Activated naive CD8-positive, alpha-beta T cell (primary cell): ENCODE results near the gene KIF20B.

Source experiments
- H3K27ac Mint-ChIP-seq: one replicate; pipeline ENCODE4 v1.8.0; 2021; ENCODE audit warnings: mixed read lengths
- H3K27me3 Mint-ChIP-seq: one replicate; pipeline ENCODE4 v1.8.0; 2021; ENCODE audit warnings: mixed read lengths
- H3K36me3 Mint-ChIP-seq: one replicate; pipeline ENCODE4 v1.8.0; 2021; ENCODE audit warnings: mixed read lengths
- H3K4me1 Mint-ChIP-seq: one replicate; pipeline ENCODE4 v1.8.0; 2021; ENCODE audit warnings: low read depth, mixed read lengths
- H3K4me3 Mint-ChIP-seq: one replicate; pipeline ENCODE4 v1.8.0; 2021; ENCODE audit warnings: mild to moderate bottlenecking, mixed read lengths
- H3K9me3 Mint-ChIP-seq: one replicate; pipeline ENCODE4 v1.8.0; 2021; ENCODE audit warnings: low read depth, mixed read lengths

The KIF20B gene

DNA sequence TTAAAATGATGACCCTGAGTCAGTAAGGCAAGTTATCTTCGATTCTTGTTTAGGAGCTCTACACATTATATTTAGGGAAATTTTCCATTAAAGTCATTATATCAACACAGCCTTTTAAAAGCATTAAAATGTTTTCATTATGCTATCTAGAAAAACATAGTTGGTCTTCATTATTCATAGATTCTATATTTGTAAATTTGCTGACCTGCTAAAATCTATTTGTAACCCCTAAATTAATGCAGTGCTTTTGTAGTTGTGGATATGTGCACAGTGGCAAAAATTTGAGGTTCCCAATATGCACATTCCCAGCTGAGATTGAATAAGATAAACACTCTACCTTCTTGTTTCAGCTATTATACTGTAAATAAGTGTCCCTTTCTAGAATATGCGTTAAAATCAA lies 81.1 kb downstream of the KIF20B start:
- Mint-ChIP-seq H3K4me3 (no peak overlapping the region), H3K27me3 (no peaks in the 10 kb centered on the region), H3K36me3 (peaks cover 13% of the 10 kb centered on the region), H3K27ac (no peak overlapping the region), H3K4me1 (no peaks in the 10 kb centered on the region), H3K9me3 (no peaks in the 10 kb centered on the region)

DNA sequence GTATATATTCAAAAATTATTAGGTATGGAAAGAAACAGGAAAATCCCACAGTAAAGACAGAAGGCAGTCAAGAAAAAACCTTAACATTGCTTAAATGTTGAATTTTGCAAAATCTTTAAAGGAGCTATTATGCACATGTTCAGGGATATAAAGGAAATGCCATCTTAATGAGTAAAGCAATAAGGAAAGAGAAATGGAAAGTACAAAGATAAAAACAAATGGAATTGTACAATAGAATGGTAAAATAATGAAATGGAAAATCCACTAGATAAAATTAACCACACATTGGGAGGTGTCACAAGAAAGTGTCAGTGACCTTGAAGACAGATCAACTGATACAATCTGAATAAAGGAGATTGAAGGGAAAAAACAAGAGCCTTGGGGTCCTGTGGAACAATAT lies 82.0 kb downstream of the KIF20B start:
- H3K27me3 Mint-ChIP-seq, result no peaks in the 10 kb centered on the region
- H3K4me1 Mint-ChIP-seq, result no peaks in the 10 kb centered on the region
- no peak overlapping the region for H3K27ac Mint-ChIP-seq
- H3K36me3 Mint-ChIP-seq, result peaks cover 10% of the 10 kb centered on the region
- no peak overlapping the region for H3K4me3 Mint-ChIP-seq
- H3K9me3 Mint-ChIP-seq, result no peaks in the 10 kb centered on the region

DNA sequence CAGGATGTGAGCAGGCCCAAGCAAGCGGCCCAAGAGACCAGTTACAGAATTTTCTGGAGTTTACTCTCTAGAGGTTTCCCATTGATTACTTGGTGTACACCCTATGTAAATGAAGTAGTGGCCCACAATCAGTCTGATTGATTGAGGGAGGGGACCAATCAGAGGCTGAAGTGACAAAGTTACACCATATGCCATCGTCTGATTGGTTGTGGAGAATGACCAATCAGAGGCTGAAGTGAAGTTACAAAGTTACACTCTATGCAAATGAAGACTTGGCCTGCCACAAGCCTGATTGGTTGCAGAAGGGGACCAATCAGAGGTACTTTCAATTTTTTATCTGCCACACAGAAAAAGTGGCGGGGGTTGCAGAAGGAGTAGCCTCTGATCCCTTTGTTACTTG lies 83.7 kb downstream of the KIF20B start:
- Mint-ChIP-seq H3K4me3 (no peak overlapping the region), H3K36me3 (peaks cover under 1% of the 10 kb centered on the region), H3K27me3 (peaks cover 7% of the 10 kb centered on the region), H3K9me3 (no peaks in the 10 kb centered on the region), H3K4me1 (peaks cover 4% of the 10 kb centered on the region), H3K27ac (no peak overlapping the region)

DNA sequence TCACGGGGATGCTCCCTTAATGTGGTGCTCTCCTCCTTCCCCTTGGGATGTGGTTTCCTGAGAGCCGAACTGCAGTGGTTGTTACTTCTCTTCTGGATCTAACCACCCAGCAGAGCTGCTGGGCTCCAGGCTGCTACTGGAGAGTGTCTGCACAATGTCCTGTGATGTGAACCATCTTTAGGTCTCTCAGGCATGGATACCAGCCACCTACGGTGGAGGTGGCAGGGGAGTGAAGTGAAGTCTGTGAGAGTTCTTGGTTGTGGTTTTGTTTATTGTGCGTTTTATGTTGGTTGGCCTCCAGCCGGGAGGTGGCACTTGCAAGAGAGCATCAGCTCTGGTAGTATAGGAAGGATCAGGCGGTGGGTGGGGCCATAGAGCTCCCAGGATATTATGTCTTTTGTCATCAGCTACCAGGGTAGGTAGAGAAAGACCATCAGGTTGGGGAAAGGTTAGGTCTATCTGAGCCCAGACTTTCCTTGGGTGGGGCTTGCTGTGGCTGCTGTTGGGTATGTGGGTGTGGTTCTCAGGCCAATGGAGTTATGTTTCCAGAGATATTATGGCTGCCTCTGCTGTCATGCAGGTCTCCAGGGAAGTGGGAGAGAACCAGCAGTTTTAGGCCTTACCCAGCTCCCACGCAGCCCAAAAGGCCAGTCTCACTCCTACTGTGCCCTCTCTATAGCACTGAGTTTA lies 87.9 kb downstream of the KIF20B start:
- Mint-ChIP-seq H3K27ac (no peak overlapping the region), H3K4me3 (no peak overlapping the region), H3K4me1 (peaks cover 4% of the 10 kb centered on the region), H3K36me3 (no peaks in the 10 kb centered on the region), H3K9me3 (no peaks in the 10 kb centered on the region), H3K27me3 (peaks cover 9% of the 10 kb centered on the region)

DNA sequence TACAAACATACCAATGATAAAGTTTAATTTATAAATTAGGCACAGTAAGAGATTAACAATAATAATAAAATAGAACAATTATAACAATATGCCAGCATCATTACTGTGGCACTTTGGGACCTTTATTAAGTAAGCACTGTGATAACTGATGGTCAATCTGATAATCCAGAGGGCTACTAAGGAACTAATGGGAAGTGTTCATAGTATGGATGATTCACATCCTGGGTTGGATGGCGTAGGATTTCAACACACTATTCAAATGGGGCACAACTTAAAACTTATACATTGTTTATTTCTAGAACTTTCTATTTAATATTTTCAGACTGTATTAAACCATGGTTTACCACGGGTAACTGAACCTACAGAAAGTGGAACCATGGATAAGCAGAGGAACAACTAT lies 90.8 kb downstream of the KIF20B start:
- Mint-ChIP-seq H3K36me3 (no peaks in the 10 kb centered on the region), H3K9me3 (no peaks in the 10 kb centered on the region), H3K4me1 (peaks cover 4% of the 10 kb centered on the region), H3K4me3 (no peak overlapping the region), H3K27ac (no peak overlapping the region), H3K27me3 (peaks cover 9% of the 10 kb centered on the region)

DNA sequence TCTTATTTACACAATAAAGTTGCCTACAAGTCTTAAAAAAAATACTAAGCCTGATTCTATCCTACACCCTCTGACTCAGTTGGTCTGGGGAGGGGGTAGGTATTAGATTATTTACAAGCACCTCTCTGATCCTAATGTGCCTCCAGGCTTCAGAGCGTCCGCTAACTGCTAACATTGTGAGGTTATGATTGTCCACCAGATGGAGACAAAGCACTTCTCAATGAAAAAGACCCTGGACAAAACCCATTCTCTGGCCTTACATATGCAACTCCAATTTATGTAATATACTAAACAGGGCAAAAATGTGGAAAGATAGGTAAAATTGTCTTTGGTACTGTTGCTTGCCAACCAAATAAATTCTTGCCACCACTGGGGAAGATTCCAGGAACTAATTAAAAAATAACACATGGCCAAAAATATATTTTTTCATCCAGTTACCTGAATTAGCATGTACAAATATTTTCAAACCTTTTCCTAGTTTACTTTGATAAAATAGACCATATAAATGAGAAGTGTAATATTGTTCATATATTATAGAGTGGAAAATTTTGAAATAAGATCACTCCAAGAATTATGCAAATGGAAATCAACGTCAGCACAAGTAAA lies 92.4 kb downstream of the KIF20B start:
- H3K4me1 Mint-ChIP-seq, result peaks cover 4% of the 10 kb centered on the region
- H3K27me3 Mint-ChIP-seq, result peaks cover 9% of the 10 kb centered on the region
- H3K36me3 Mint-ChIP-seq, result no peaks in the 10 kb centered on the region
- H3K9me3 Mint-ChIP-seq, result no peaks in the 10 kb centered on the region
- H3K4me3 Mint-ChIP-seq, result no peak overlapping the region
- H3K27ac Mint-ChIP-seq, result no peak overlapping the region

DNA sequence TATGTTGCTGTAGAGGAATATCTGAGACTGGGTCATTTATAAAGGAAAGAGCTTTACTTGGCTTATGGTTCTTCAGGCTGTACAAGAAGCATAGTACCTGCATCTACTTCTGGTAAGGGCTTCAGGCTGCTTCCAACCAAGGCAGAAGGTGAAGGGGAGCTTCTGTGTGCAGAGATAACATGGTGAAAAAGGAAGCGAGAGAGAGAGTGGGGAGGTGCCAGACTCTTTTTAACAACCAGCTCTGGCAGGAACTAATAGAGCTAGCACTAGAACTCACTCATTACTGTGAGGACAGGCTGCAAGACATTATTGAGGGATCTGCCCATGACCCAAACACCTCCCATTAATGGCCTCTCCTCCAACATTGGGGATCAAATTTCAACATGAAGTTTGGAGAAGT lies 94.5 kb downstream of the KIF20B start:
- Mint-ChIP-seq H3K36me3 (no peaks in the 10 kb centered on the region), H3K4me3 (no peak overlapping the region), H3K27ac (no peak overlapping the region), H3K4me1 (no peaks in the 10 kb centered on the region), H3K27me3 (peaks cover 3% of the 10 kb centered on the region), H3K9me3 (no peaks in the 10 kb centered on the region)

DNA sequence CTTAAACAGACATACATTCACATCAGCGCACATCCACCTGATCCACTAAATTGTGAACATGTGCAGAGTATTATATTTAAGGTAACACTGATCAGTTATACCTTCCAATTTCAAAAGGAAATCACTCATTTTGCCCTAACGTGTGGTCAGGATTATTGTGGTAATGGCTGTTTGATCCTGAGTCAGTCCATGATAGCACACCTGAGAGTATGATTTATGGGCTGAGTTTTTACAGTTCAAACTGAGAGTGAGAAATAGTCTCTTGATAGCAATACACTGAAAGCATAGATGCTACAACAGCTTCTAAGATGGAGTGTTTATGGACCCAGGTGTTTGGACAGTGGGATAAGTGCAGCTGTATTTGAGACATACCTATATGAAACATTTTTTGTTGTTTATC lies 96.7 kb downstream of the KIF20B start:
- Mint-ChIP-seq H3K27me3 (peaks cover 3% of the 10 kb centered on the region), H3K4me1 (no peaks in the 10 kb centered on the region), H3K9me3 (no peaks in the 10 kb centered on the region), H3K36me3 (no peaks in the 10 kb centered on the region), H3K27ac (no peak overlapping the region), H3K4me3 (no peak overlapping the region)

DNA sequence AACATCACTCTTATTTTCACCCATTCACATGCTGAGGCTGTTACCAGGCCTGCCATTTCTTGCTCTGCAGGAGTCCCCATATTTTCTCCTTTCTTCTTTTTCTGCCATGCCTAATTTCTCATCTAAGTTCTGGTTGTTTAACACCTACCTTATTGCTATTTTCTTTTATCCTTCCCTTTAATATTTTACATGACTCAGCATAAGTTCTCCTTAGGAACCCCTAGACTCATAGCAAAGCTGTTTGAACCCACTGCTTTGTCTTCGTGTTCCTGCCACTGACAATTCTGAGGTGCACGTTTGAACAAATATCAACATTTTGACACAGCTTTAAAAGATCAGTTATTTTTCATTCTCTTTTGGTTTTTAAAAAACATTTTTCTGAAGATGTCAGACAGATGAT lies 98.2 kb downstream of the KIF20B start:
- Mint-ChIP-seq H3K36me3 (no peaks in the 10 kb centered on the region), H3K4me3 (no peak overlapping the region), H3K4me1 (no peaks in the 10 kb centered on the region), H3K27me3 (peaks cover 2% of the 10 kb centered on the region), H3K27ac (no peak overlapping the region), H3K9me3 (no peaks in the 10 kb centered on the region)

DNA sequence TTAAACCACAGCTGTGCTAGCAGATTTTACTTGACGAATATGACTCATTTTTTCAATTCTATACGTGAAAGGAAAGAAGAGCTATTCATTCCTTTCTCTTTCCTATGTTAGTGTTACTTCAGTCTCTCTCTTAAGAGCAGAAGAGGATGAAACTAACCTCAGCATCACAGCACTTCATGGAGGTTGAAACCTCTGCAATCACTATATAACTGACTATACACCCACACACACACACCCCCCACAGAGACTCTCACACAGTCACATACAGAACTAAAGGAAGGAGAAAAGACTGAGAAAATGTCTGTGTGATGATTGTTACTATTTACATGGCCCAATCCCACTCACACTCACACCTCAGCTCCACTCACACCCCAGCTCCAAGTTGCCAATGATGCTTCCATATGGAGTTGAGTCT lies 104.2 kb downstream of the KIF20B start:
- Mint-ChIP-seq H3K36me3 (no peaks in the 10 kb centered on the region), H3K4me1 (peaks cover 10% of the 10 kb centered on the region), H3K9me3 (no peaks in the 10 kb centered on the region), H3K4me3 (no peak overlapping the region), H3K27ac (peak overlapping the region; percentile 19), H3K27me3 (peaks cover 2% of the 10 kb centered on the region)

DNA sequence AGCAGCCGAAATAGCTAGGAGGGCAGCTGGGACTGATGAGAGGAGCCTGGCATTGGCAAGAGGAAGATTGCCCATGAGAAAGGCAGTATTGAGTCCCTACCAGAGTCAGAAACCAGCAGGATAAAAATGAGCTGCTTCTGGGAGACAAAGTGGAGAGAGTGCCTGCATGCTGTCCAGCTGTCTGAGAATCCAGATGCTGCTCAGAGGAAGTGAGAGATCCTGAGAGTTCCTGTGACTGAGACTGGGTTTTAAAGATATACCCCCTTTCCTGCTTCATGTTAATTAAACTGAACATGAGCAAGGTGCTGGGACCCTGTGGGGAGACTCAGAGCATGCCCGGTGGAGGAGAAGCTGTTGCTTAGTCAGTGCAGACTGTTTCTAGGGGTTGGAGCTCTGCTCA lies 107.5 kb downstream of the KIF20B start:
- no peak overlapping the region for H3K4me3 Mint-ChIP-seq
- no peaks in the 10 kb centered on the region for H3K27me3 Mint-ChIP-seq
- peaks cover 10% of the 10 kb centered on the region for H3K4me1 Mint-ChIP-seq
- H3K36me3 Mint-ChIP-seq, result no peaks in the 10 kb centered on the region
- no peak overlapping the region for H3K27ac Mint-ChIP-seq
- H3K9me3 Mint-ChIP-seq, result no peaks in the 10 kb centered on the region

DNA sequence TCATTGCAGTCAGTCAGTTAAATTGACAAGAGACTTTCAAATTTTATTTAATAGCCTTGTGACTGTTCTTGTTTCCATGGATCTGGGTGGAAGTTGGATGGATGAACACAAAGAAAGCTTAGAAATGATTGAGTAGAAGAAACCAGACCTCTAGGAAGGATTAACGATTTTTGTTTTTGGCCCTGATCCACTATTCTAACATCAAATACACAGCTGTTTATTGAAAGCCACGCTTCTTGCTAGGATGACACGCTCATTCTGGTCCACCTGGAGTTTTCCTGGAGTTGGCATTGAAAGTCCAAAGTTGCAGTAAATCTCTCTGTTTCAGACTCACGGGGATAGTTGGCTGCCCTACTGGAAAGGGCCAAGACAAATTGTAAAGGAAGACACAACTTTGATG lies 108.4 kb downstream of the KIF20B start:
- H3K4me1 Mint-ChIP-seq, result peaks cover 10% of the 10 kb centered on the region
- H3K36me3 Mint-ChIP-seq, result no peaks in the 10 kb centered on the region
- no peak overlapping the region for H3K4me3 Mint-ChIP-seq
- no peaks in the 10 kb centered on the region for H3K9me3 Mint-ChIP-seq
- H3K27me3 Mint-ChIP-seq, result no peaks in the 10 kb centered on the region
- no peak overlapping the region for H3K27ac Mint-ChIP-seq

DNA sequence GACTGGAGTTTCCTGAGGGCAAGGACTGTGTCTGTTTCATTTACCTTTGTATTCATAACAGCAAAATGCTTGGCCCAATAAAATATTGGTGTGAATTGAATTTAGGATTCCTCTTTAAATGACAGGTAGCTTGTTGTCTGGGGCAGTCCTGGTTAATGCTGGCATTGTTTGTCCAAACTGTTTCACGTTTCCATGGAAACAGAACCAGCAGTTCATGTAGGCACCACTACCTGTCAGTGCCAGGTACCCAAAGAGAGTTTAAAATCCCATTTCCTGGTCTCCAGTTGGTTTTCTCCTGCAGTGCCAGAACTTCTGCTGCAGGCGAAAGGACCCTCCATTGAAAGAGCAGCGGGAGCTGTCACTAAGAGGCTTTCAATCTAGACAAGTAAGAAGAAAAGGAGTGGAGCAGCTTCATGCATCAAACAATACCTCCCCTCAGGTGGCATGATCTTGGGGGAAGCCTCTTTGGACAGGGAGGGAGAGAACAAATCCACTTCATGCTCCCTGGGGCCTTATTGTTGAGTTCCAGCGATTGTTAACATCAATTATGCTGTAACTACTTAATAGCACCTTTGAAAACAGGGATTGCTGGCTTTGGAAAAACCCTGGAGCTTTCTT lies 109.6 kb downstream of the KIF20B start:
- Mint-ChIP-seq H3K27me3 (no peaks in the 10 kb centered on the region), H3K9me3 (no peaks in the 10 kb centered on the region), H3K27ac (no peak overlapping the region), H3K36me3 (no peaks in the 10 kb centered on the region), H3K4me1 (peaks cover under 1% of the 10 kb centered on the region), H3K4me3 (no peak overlapping the region)

DNA sequence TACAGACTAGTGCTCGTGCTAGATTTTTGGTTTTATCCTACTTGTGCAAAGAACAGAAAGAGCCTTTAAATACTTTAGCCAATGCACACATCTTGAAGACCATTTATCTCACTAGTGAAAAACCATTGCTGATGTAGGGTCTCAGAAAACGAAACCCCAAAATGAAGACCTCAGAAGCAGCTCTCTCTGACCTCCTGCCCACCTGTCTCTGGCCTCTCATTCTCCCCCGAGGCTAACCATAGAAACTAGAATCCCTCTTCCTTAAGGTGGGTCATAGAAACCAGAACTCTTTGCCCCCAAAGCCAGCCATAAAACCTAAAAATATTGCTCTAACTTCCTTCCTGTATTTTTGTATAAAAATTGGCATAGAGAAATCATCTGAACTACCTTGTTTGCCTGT lies 112.2 kb downstream of the KIF20B start:
- no peak overlapping the region for H3K4me3 Mint-ChIP-seq
- H3K9me3 Mint-ChIP-seq, result peaks cover 2% of the 10 kb centered on the region
- H3K36me3 Mint-ChIP-seq, result no peaks in the 10 kb centered on the region
- H3K27ac Mint-ChIP-seq, result no peak overlapping the region
- no peaks in the 10 kb centered on the region for H3K4me1 Mint-ChIP-seq
- peaks cover 4% of the 10 kb centered on the region for H3K27me3 Mint-ChIP-seq

DNA sequence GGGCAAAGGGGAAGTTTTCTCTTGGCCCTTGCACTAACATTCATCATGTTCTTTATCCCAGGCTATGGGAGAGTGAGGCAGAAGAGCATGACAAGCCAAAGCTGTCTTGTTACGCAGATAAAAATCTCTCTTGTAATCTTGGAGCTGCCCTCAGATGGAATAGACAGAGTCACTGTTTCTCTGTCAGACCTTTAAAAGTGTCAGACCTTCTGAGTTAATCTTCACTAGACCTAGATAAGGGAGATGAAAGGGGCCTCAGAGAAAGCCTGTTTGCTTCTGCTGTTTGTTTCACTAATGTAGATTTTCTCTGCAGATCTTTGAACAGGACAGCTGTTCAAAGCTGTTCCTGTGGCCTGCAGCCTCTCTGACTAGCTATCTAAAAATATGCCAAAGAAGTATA lies 112.9 kb downstream of the KIF20B start:
- no peak overlapping the region for H3K27ac Mint-ChIP-seq
- H3K36me3 Mint-ChIP-seq, result peaks cover 2% of the 10 kb centered on the region
- H3K4me3 Mint-ChIP-seq, result no peak overlapping the region
- no peaks in the 10 kb centered on the region for H3K4me1 Mint-ChIP-seq
- peaks cover 3% of the 10 kb centered on the region for H3K9me3 Mint-ChIP-seq
- H3K27me3 Mint-ChIP-seq, result peaks cover 7% of the 10 kb centered on the region
